Activated CD4-positive, alpha-beta memory T cell treated with anti-CD3 and anti-CD28 coated beads for 36 hours (primary cell): ENCODE data around the gene MAD1L1. TPM values are rescaled to one million over a fixed set of nuclear protein-coding genes. Genes with fewer than 3 reads are reported as not detected.
"Not testable (repeated sequence)": the region's sequence is repeated elsewhere in the genome, so short reads cannot be mapped to it uniquely, and the experiment has no call there.

ENCODE experiments used
- CTCF ChIA-PET: fragments of 350-600 bp; sonication (Branson Sonifier 250); formaldehyde crosslinking; loops from one replicate; lab custom pipeline; 2021; ENCODE audit warnings: antibody characterized with exemption, inconsistent platforms; lab: Charles Lee
- POLR2A ChIA-PET: fragments of 350-600 bp; sonication (Branson Sonifier 250); formaldehyde crosslinking; loops from one replicate; lab custom pipeline; 2021; ENCODE audit warnings: antibody characterized with exemption; lab: Charles Lee
- DNase-seq: peaks from one replicate; pipeline ENCODE4 v3.0.0-alpha.2; 2020
- H3K27ac Mint-ChIP-seq: one replicate; pipeline ENCODE4 v1.8.0; 2021; ENCODE audit warnings: mixed read lengths
- H3K27me3 Mint-ChIP-seq: one replicate; pipeline ENCODE4 v1.8.0; 2021; ENCODE audit warnings: mixed read lengths
- H3K36me3 Mint-ChIP-seq: one replicate; pipeline ENCODE4 v1.8.0; 2021; ENCODE audit warnings: mixed read lengths
- H3K4me1 Mint-ChIP-seq: one replicate; pipeline ENCODE4 v1.8.0; 2021; ENCODE audit warnings: low read depth, mixed read lengths
- H3K4me3 Mint-ChIP-seq: one replicate; pipeline ENCODE4 v1.8.0; 2021; ENCODE audit warnings: mild to moderate bottlenecking, mixed read lengths
- H3K9me3 Mint-ChIP-seq: one replicate; pipeline ENCODE4 v1.8.0; 2021; ENCODE audit warnings: mixed read lengths
- intact Hi-C: fragments of 100-400 bp; cut with micrococcal nuclease; formaldehyde crosslinking; loops from one replicate; pipeline ENCODE4 v1.15.1; 2023
- total RNA-seq, 2 experiments: library from RNA; stranded (reverse); gene quantifications; one replicate each; pipeline ENCODE4 v1.2.3, GENCODE V29; 2021

The MAD1L1 gene
- total RNA-seq, 2 experiments from 2014 or later: 44.4 to 47.8 TPM

DNA sequence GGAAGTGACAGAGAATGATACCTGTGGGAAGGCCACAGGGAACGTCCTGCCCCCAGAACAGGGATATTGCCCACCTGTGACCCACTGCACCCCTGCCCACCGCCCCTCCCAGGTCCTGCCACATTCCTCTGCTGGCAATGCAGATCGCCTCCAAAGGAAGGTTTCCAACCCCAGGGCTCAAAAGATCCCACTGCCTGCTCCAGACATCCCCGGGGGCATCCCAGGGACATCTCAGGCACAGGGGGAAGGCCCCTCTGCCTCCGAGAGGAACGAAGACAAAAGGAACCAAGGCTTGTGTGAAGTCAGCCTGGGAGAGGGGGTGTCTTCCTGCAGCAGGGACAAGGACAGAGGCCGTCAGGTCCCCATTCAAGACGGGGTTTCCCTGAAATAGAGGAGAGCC lies 37.8 kb upstream of the MAD1L1 start:
- intact Hi-C loops: no loop called here
- ChIA-PET POLR2A (no interaction called here), CTCF (no interaction called here)
- peaks cover 4% of the 10 kb centered on the region for H3K36me3 Mint-ChIP-seq
- H3K9me3 Mint-ChIP-seq: no peaks in the 10 kb centered on the region
- H3K27me3 Mint-ChIP-seq: no peaks in the 10 kb centered on the region
- H3K4me1 Mint-ChIP-seq: no peaks in the 10 kb centered on the region
- no peak overlapping the region for H3K4me3 Mint-ChIP-seq
- H3K27ac Mint-ChIP-seq: no peak overlapping the region
- no peak for DNase-seq

DNA sequence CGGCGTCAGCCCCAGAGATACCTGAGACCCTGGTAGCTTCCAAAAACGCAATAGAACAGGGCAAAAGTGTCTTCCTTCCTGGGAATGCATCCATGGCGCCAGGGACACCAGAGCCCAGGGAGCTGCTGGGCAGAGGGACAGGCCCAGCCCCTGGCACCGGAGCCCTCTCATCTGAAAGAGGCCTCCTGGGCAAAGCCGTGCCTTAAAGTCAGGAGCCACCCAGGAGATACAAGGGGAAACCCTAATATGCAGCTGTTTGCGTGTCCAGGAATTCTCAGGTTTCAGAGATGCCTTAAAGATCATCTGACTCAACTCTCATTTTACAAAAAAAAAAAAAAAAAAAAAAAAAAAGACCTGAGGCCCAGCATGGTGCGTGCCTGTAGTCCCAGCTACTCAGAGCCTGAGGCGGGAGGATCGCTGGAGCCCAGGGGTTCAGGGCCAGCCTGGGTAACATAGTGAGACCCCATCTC lies 37.3 kb upstream of the MAD1L1 start:
- no peak overlapping the region for H3K4me3 Mint-ChIP-seq
- no peaks in the 10 kb centered on the region for H3K27me3 Mint-ChIP-seq
- intact Hi-C loops: no loop called here
- H3K4me1 Mint-ChIP-seq: no peaks in the 10 kb centered on the region
- H3K27ac Mint-ChIP-seq: no peak overlapping the region
- peaks cover 4% of the 10 kb centered on the region for H3K36me3 Mint-ChIP-seq
- H3K9me3 Mint-ChIP-seq: no peaks in the 10 kb centered on the region
- POLR2A ChIA-PET: no interaction called here
- DNase-seq: no peak
- CTCF ChIA-PET: no interaction called here

GRCh38 chr7:2269089-2269990 lies 36.6 kb upstream of the MAD1L1 start:
- POLR2A ChIA-PET, H3K9me3 Mint-ChIP-seq, H3K27me3 Mint-ChIP-seq, intact Hi-C loops, DNase-seq, H3K27ac Mint-ChIP-seq, H3K4me1 Mint-ChIP-seq, CTCF ChIA-PET, H3K4me3 Mint-ChIP-seq, H3K36me3 Mint-ChIP-seq: not testable (repeated sequence)

GRCh38 chr7:2266911-2267310 lies 34.2 kb upstream of the MAD1L1 start:
- no peak for DNase-seq
- ChIA-PET POLR2A (no interaction called here), CTCF (no interaction called here)
- peaks cover 8% of the 10 kb centered on the region for H3K36me3 Mint-ChIP-seq
- no peaks in the 10 kb centered on the region for H3K9me3 Mint-ChIP-seq
- peaks cover 3% of the 10 kb centered on the region for H3K4me1 Mint-ChIP-seq
- no peaks in the 10 kb centered on the region for H3K27me3 Mint-ChIP-seq
- intact Hi-C loops: no loop called here
- no peak overlapping the region for H3K4me3 Mint-ChIP-seq
- no peak overlapping the region for H3K27ac Mint-ChIP-seq

DNA sequence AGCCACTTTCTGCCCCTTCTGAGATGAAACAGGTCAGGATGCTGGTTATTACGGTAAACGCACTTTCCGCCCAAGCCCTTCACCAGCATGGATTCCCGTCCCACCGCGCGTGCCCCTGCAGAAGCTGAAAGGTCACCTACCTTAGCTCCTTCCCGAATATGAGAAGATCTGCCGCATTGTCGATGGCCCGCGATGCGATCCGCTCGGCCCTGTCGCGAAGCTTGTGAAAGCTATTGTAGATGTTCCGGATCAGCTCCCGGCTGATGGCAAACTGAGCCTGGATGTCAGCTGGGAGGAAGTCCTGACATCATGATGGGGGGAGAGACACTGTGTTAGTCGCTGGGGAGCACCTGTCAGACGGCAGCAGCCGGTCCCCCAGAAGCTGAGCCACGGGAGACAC lies 31.4 kb upstream of the MAD1L1 start:
- Mint-ChIP-seq H3K4me1 (peaks cover 8% of the 10 kb centered on the region), H3K27ac (no peak overlapping the region), H3K27me3 (no peaks in the 10 kb centered on the region), H3K36me3 (peaks cover 4% of the 10 kb centered on the region), H3K4me3 (no peak overlapping the region), H3K9me3 (no peaks in the 10 kb centered on the region)
- no peak for DNase-seq
- intact Hi-C loops: no loop called here
- CTCF ChIA-PET: no interaction called here
- POLR2A ChIA-PET: no interaction called here

DNA sequence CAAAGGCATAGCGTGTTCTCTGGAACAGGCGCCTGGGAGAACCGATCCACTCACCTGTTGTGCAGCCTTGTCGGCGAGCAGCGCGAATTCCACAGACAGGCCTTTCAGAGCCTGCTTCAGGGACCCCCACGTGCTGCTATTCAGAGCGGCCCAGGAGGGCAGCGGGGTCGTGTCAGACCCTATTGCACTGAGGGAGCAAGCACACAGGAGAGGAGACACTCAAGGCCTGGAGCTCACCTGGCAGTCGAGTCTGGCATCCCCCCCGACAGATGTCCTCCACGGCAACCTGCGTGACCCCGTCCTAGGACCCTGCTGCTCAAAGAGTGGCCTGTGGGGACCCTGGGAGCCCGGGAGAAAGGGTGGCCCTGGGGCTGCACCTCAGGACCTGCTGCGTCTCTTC lies 30.4 kb upstream of the MAD1L1 start:
- peaks cover 4% of the 10 kb centered on the region for H3K36me3 Mint-ChIP-seq
- no peak for DNase-seq
- H3K27ac Mint-ChIP-seq: no peak overlapping the region
- POLR2A ChIA-PET: no interaction called here
- CTCF ChIA-PET: no interaction called here
- intact Hi-C loops: no loop called here
- H3K9me3 Mint-ChIP-seq: no peaks in the 10 kb centered on the region
- H3K27me3 Mint-ChIP-seq: no peaks in the 10 kb centered on the region
- peaks cover 8% of the 10 kb centered on the region for H3K4me1 Mint-ChIP-seq
- no peak overlapping the region for H3K4me3 Mint-ChIP-seq

GRCh38 chr7:2261611-2262010 lies 28.9 kb upstream of the MAD1L1 start:
- peak; percentile 21 for DNase-seq
- Mint-ChIP-seq H3K4me1 (peaks cover 8% of the 10 kb centered on the region), H3K27ac (peak overlapping the region; percentile 38), H3K36me3 (peaks cover 4% of the 10 kb centered on the region), H3K4me3 (no peak overlapping the region), H3K9me3 (no peaks in the 10 kb centered on the region), H3K27me3 (no peaks in the 10 kb centered on the region)
- ChIA-PET CTCF (interaction anchor here (1.1 kb wide), 1 partner anchor 13 kb away, joined by 4 read pairs; no protein-coding TSS in a partner anchor), POLR2A (no interaction called here)
- intact Hi-C loops: no loop called here

GRCh38 chr7:2260820-2261219 lies 28.1 kb upstream of the MAD1L1 start:
- Mint-ChIP-seq H3K9me3 (no peaks in the 10 kb centered on the region), H3K4me3 (no peak overlapping the region), H3K4me1 (peaks cover 8% of the 10 kb centered on the region)

DNA sequence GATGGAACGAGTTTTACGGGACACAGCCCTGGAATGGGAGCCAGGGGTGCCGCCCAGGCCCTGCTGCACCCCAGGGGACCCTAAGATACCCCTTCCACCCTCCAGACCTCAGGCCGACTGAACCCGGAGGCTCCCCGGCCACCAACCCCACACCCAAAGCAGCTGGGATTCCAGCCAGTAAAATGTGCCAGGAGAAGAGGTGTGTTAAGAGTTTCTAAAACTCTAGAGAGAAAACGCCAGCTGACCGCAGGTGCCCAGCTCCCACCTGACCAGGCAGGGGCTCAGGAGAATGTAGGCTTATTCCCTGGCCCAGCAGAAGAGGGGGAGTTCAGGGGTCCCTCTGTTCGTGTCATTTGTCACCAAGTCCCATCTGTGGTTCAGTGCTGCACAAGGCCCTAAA lies 26.7 kb upstream of the MAD1L1 start:
- CTCF ChIA-PET: no interaction called here
- POLR2A ChIA-PET: no interaction called here
- Mint-ChIP-seq H3K4me1 (peaks cover 8% of the 10 kb centered on the region), H3K4me3 (no peak overlapping the region), H3K27me3 (no peaks in the 10 kb centered on the region), H3K36me3 (peaks cover 8% of the 10 kb centered on the region), H3K27ac (no peak overlapping the region), H3K9me3 (no peaks in the 10 kb centered on the region)
- no peak for DNase-seq
- intact Hi-C loops: no loop called here

More at GRCh38 chr7:2260820-2261219, 28.1 kb upstream of the MAD1L1 start:
- CTCF ChIA-PET: interaction anchor here (0.7 to 1.1 kb wide), 2 partner anchors 12 to 24 kb away, joined by 4 read pairs; no protein-coding TSS in a partner anchor
- H3K36me3 Mint-ChIP-seq: peaks cover 4% of the 10 kb centered on the region
- no peaks in the 10 kb centered on the region for H3K27me3 Mint-ChIP-seq
- POLR2A ChIA-PET: no interaction called here
- no peak for DNase-seq
- H3K27ac Mint-ChIP-seq: no peak overlapping the region
- intact Hi-C loops: no loop called here

DNA sequence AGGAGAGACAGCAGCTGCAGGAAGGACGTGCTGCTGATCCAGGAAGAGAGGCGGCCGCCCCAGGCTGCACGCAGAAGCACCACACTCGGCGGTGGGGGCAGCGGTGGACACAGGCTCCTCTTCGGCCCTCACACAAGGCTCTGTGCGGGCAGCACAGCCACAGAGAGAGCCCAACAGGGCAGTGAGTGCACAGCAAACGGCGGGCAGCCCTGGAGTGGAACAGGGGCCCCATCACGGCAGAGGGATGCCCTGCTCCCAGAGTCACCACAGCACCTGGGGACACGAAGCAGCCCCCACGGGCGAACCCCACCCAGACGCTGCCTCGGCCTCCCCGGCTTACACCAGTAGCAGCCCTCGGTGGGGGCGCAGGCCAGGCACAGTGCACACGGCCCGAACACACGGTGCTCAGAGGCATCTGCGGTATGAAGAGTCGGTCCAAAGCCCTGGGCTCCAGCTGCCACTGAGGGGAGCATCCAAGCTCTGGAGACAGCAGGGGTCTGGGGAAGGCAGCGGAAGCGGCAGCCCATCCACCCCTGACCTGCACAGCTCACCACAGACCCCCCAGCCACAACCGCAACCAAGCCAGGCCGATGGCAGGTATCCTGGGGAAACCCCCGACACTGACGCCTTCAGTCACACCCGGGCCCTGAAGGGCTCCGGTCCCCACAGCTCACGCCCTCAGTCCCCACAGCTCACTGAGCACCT lies 26.1 kb upstream of the MAD1L1 start:
- H3K4me1 Mint-ChIP-seq: peaks cover 8% of the 10 kb centered on the region
- H3K27ac Mint-ChIP-seq: no peak overlapping the region
- H3K4me3 Mint-ChIP-seq: no peak overlapping the region
- POLR2A ChIA-PET: no interaction called here
- CTCF ChIA-PET: no interaction called here
- peaks cover 3% of the 10 kb centered on the region for H3K36me3 Mint-ChIP-seq
- H3K27me3 Mint-ChIP-seq: no peaks in the 10 kb centered on the region
- H3K9me3 Mint-ChIP-seq: no peaks in the 10 kb centered on the region
- DNase-seq: no peak
- intact Hi-C loops: no loop called here

GRCh38 chr7:2257651-2258050 lies 24.9 kb upstream of the MAD1L1 start:
- POLR2A ChIA-PET: no interaction called here
- Mint-ChIP-seq H3K27ac (no peak overlapping the region), H3K4me3 (no peak overlapping the region), H3K4me1 (peaks cover 8% of the 10 kb centered on the region), H3K27me3 (no peaks in the 10 kb centered on the region), H3K36me3 (peaks cover 3% of the 10 kb centered on the region), H3K9me3 (no peaks in the 10 kb centered on the region)
- DNase-seq: no peak
- intact Hi-C loops: no loop called here
- CTCF ChIA-PET: no interaction called here

DNA sequence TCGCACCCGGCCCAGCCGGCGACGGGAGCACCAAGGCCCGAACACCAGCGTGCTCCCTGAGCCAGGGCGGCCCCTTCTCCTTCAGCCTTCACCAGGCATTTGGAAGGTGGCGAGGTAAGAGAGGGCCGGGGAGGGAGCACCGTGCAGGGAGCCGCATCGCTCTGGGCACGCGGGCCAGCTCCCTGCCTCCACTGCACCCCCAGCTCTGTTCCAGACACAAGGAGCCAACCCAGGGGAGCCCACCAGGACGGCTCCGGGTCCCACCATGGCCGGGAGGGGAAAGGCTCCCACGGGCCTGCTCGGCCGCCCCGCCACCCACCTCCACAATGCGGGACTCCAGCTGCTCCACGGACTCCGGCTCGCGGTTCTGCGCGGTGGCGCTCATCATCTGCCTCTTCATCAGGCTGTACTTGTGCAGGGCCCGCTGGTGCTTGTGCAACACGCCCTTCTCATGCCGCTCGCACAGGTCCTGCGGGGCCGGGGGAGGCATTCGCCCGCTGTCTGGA lies 24.4 kb upstream of the MAD1L1 start:
- intact Hi-C loops: no loop called here
- Mint-ChIP-seq H3K27ac (no peak overlapping the region), H3K4me1 (peaks cover 8% of the 10 kb centered on the region), H3K27me3 (no peaks in the 10 kb centered on the region), H3K9me3 (no peaks in the 10 kb centered on the region), H3K36me3 (peaks cover 3% of the 10 kb centered on the region), H3K4me3 (no peak overlapping the region)
- no peak for DNase-seq
- CTCF ChIA-PET: no interaction called here
- POLR2A ChIA-PET: no interaction called here
